K562 (cell line): ENCODE measurements around the gene OR4C11. TPM values are rescaled to one million over a fixed set of nuclear protein-coding genes. Genes with fewer than 3 reads are reported as not detected.

ENCODE experiments used
- ATAC-seq: fragments of 200-7000 bp; cut with Tn5 transposase; 3 replicates; pipeline ENCODE4 v1.9.1; 2020; ENCODE audit warnings: moderate library complexity
- BruUV-seq: library from RNA; stranded (reverse); fragments of 400-500 nt; replicated peaks from 2 replicates; lab custom pipeline; 2021; lab: Mats Ljungman, UMichigan
- CTCF ChIA-PET: fragments of 300-600 bp; formaldehyde crosslinking; extraction: SDS; loops from one replicate; lab custom pipeline; 2021; ENCODE audit warnings: low intra/inter-chr PET ratio; lab: Yijun Ruan, JAX
- POLR2A ChIA-PET: fragments of 300-600, 350-650 bp; sonication (Branson Sonifier 250); formaldehyde crosslinking; extraction: SDS; loops from one replicate; lab custom pipeline; 2021; ENCODE audit warnings: antibody characterized with exemption, inconsistent platforms; lab: Yijun Ruan, JAX
- DNase-seq, 4 experiments: peaks; one replicate each; pipeline versions ENCODE4 v3.0.0 to v3.0.0-alpha.2; 2011 to 2018; ENCODE audit warnings: low spot score in 3 of 4, mixed read lengths in 3 of 4; ENCODE audit errors: extremely low read depth in 1 of 4
- FAIRE-seq: peaks from 2 replicates; lab custom pipeline; 2011; peaks lifted over from hg19 to GRCh38; lab: Jason Lieb, UNC
- H2AFZ ChIP-seq: 2 replicates; pipeline ENCODE4 v1.6.0; 2011; ENCODE audit warnings: low read depth, low read length, control low read depth, inconsistent platforms
- H3K27ac ChIP-seq: fragments of 200-600 bp; 3 replicates; pipeline ENCODE4 v1.8.0; 2011; ENCODE audit warnings: low read depth, mild to moderate bottlenecking, control low read depth, inconsistent platforms, low read length, moderate library complexity, mixed read lengths; ENCODE audit errors: extremely low read depth
- H3K27me3 ChIP-seq, 2 experiments: fragments of 300-600 bp in 1 of 2; 2 replicates in 1 of 2; 3 replicates in 1 of 2; pipeline versions ENCODE4 v1.6.0 to v1.8.0; 2011; ENCODE audit warnings: inconsistent platforms in 2 of 2, low read length in 2 of 2, mild to moderate bottlenecking in 1 of 2, mixed read lengths in 1 of 2, moderate library complexity in 1 of 2; ENCODE audit not compliant: control insufficient read depth in 2 of 2, insufficient read depth in 2 of 2
- H3K36me3 ChIP-seq: fragments of 300-600 bp; 3 replicates; pipeline ENCODE4 v1.8.0; 2011; ENCODE audit warnings: mild to moderate bottlenecking, low read length, inconsistent platforms; ENCODE audit not compliant: control insufficient read depth, insufficient read depth
- H3K4me1 ChIP-seq, 2 experiments: fragments of 200-600 bp in 1 of 2; replicated peaks in 1 of 2; 2 replicates in 1 of 2; 3 replicates in 1 of 2; pipeline versions ENCODE4 v1.5.1 to v1.8.0; 2011; ENCODE audit warnings: inconsistent platforms in 2 of 2, low read length in 2 of 2, mild to moderate bottlenecking in 1 of 2, mixed read lengths in 1 of 2, moderate library complexity in 1 of 2; ENCODE audit not compliant: control insufficient read depth in 2 of 2, insufficient read depth in 2 of 2
- H3K4me2 ChIP-seq: 2 replicates; pipeline ENCODE4 v1.6.1; 2011; ENCODE audit warnings: low read length, control low read depth, inconsistent platforms, mixed read lengths; ENCODE audit not compliant: insufficient read depth
- H3K4me3 ChIP-seq: fragments of 200-600 bp; sonication (generic), shearing (Covaris generic); 2 replicates; pipeline ENCODE4 v1.5.1; 2016; ENCODE audit warnings: control low read depth, inconsistent platforms
- H3K79me2 ChIP-seq: fragments of 200-600 bp; 3 replicates; pipeline ENCODE4 v1.8.0; 2011; ENCODE audit warnings: low read length, inconsistent platforms; ENCODE audit not compliant: control insufficient read depth, insufficient read depth
- H3K9ac ChIP-seq, 2 experiments: 2 replicates each; pipeline versions ENCODE4 v1.6.0 to v1.6.1; 2011; ENCODE audit warnings: low read depth in 2 of 2, low read length in 2 of 2, control low read depth in 1 of 2, inconsistent platforms in 1 of 2, mild to moderate bottlenecking in 1 of 2, mixed read lengths in 1 of 2; ENCODE audit not compliant: insufficient read depth in 1 of 2
- H3K9me1 ChIP-seq: one replicate; pipeline ENCODE4 v1.6.0; 2011; ENCODE audit warnings: inconsistent platforms, mild to moderate bottlenecking, low read length, moderate library complexity; ENCODE audit not compliant: control insufficient read depth, insufficient read depth
- H3K9me3 ChIP-seq: replicated peaks from 2 replicates; pipeline ENCODE4 v1.5.1; 2011; ENCODE audit warnings: low read depth, low read length, inconsistent platforms; ENCODE audit not compliant: control insufficient read depth, insufficient read depth
- H4K20me1 ChIP-seq: replicated peaks from 2 replicates; pipeline ENCODE4 v1.6.1; 2011; ENCODE audit warnings: low read length, inconsistent platforms, mixed read lengths; ENCODE audit not compliant: control insufficient read depth, insufficient read depth
- CREBBP ChIP-seq: IDR thresholded peaks from one replicate; pipeline ENCODE4 v1.6.1; 2012; ENCODE audit warnings: low read depth, mild to moderate bottlenecking, control low read depth, inconsistent platforms, low read length
- FOXP1 ChIP-seq: sonication (generic); formaldehyde crosslinking; IDR thresholded peaks from 2 replicates; pipeline ENCODE4 v1.8.0; 2022; ENCODE audit warnings: mild to moderate bottlenecking, missing genetic modification reagents
- MBD1 ChIP-seq: fragments of 250-450 bp; sonication (Bioruptor Pico); IDR thresholded peaks from 2 replicates; pipeline ENCODE4 v1.8.0; 2022; ENCODE audit warnings: inconsistent platforms
- NR2F6 ChIP-seq: fragments of 450-650 bp; formaldehyde crosslinking; IDR thresholded peaks from 2 replicates; pipeline ENCODE4 v1.4.0; 2020; ENCODE audit warnings: mild to moderate bottlenecking
- in situ Hi-C: fragments of 300-500 bp; cut with MboI; formaldehyde crosslinking; loops from 4 replicates; pipeline ENCODE4 v1.15.0; 2018; ENCODE audit warnings: inconsistent platforms, mixed read lengths
- intact Hi-C: fragments of 100-400 bp; cut with micrococcal nuclease; formaldehyde crosslinking; loops from 2 replicates; pipeline ENCODE4 v1.14.2; 2022
- polyA plus RNA-seq, 8 experiments: library from polyadenylated mRNA; depleted of rRNA in 4 of 8; stranded (reverse) in 5 of 8; unstranded in 3 of 8; fragments of >200 nt; fragmentation: Nextera tagmentation in 2 of 8; fragmentation: Illumina TruSeq in 1 of 8; extraction: Ambion mirVana in 2 of 8; extraction: Trizol in 1 of 8; gene quantifications; 2 replicates each; pipeline versions ENCODE4 v1.2.1 to v1.2.3, GENCODE V29; 2011 to 2014; ENCODE audit warnings: inconsistent platforms in 1 of 8, missing spikeins in 1 of 8
- total RNA-seq, 7 experiments: library from RNA; depleted of rRNA in 6 of 7; stranded (reverse); fragments of >200 nt in 6 of 7; fragmentation: Illumina TruSeq in 2 of 7; extraction: Trizol in 2 of 7; gene quantifications; 2 replicates each; pipeline versions ENCODE4 v1.2.1 to v1.2.3, GENCODE V29; 2011 to 2021; ENCODE audit warnings: low replicate concordance in 1 of 7

The OR4C11 gene
- total and polyA plus RNA-seq, 9 of the 15 experiments (the other 6 are each of a cell fraction or from before 2014, with no cell fraction given) = not detected

- ATAC-seq (no peak), FAIRE-seq (no peak), DNase-seq (no peak)
- Histone ChIP-seq H3K4me3 (no peak within 1 kb of the TSS), H3K36me3 (no peaks in the 10 kb centered on the region), H3K79me2 (no peaks in the 10 kb centered on the region), H3K9me1 (no peaks in the 10 kb centered on the region), H3K4me1 (no peaks in the 10 kb centered on the region), H3K27me3 (no peaks in the 10 kb centered on the region), H3K27ac (no peak within 1 kb of the TSS), H2AFZ (no peak within 1 kb of the TSS), H3K4me2 (no peak within 1 kb of the TSS), H3K9ac (no peak within 1 kb of the TSS), H4K20me1 (no peaks in the 10 kb centered on the region), H3K9me3 (peaks cover 3% of the 10 kb centered on the region; the same call in 1 of the 2 replicates)
- in situ Hi-C loops (no loop called here), intact Hi-C loops (no loop called here)
- ChIA-PET POLR2A (no interaction called here), CTCF (no interaction called here)
- TF ChIP-seq CREBBP = no peak
- no peak for TF ChIP-seq NR2F6 (CRISPR knock-in tag)
- no peak for TF ChIP-seq FOXP1 (CRISPR knock-in tag)
- TF ChIP-seq MBD1 (CRISPR knock-in tag) = no peak
- BruUV-seq = no TSS peak
Measured at GRCh38 chr11:55554169-55554568, 53.3 kb downstream of the OR4C11 start, which contains the start of gene OR4C15. Gene OR4C15, plus strand, starts transcription at chr11:55554469. Its CDS starts 0 bp downstream, at chr11:55554469.

Other genes with a start within 250 kb of the OR4C11 start
Only the 7 nearest of the 12 such genes appear.
- not detected in 2 replicates for gene OR4C15, start 53.2 kb downstream of the OR4C11 start, total RNA-seq (2014; rRNA removed)
- not detected in 2 replicates for gene OR4C15, start 53.2 kb downstream of the OR4C11 start, total RNA-seq (2014; rRNA removed; fragmentation: Illumina TruSeq; extraction: Trizol)
- gene OR4C15, start 53.2 kb downstream of the OR4C11 start, total RNA-seq (2015; rRNA removed; fragmentation: Illumina TruSeq; extraction: Trizol) = not detected in 2 replicates
- not detected in 2 replicates for gene OR4C15, start 53.2 kb downstream of the OR4C11 start, total RNA-seq (2021)
- not detected in 2 replicates for gene OR4C15, start 53.2 kb downstream of the OR4C11 start, polyA plus RNA-seq (2011; rRNA removed)
- not detected in 2 replicates for gene OR4C15, start 53.2 kb downstream of the OR4C11 start, polyA plus RNA-seq (2014; fragmentation: Illumina TruSeq; extraction: Trizol)
- not detected for gene OR4C15, start 53.2 kb downstream of the OR4C11 start, polyA plus RNA-seq (2014; fragmentation: Nextera tagmentation; extraction: Ambion mirVana)
- gene OR4C15, start 53.2 kb downstream of the OR4C11 start, polyA plus RNA-seq (2014; rRNA removed) = not detected in 2 replicates
- gene OR4C16, start 35.5 kb downstream of the OR4C11 start, total RNA-seq (2014; rRNA removed) = not detected in 2 replicates
- not detected in 2 replicates for gene OR4C16, start 35.5 kb downstream of the OR4C11 start, total RNA-seq (2014; rRNA removed; fragmentation: Illumina TruSeq; extraction: Trizol)
- gene OR4C16, start 35.5 kb downstream of the OR4C11 start, total RNA-seq (2015; rRNA removed; fragmentation: Illumina TruSeq; extraction: Trizol) = not detected in 2 replicates
- gene OR4C16, start 35.5 kb downstream of the OR4C11 start, total RNA-seq (2021) = not detected in 2 replicates
- not detected in 2 replicates for gene OR4C16, start 35.5 kb downstream of the OR4C11 start, polyA plus RNA-seq (2011; rRNA removed)
- gene OR4C16, start 35.5 kb downstream of the OR4C11 start, polyA plus RNA-seq (2014; fragmentation: Illumina TruSeq; extraction: Trizol) = not detected in 2 replicates
- gene OR4C16, start 35.5 kb downstream of the OR4C11 start, polyA plus RNA-seq (2014; fragmentation: Nextera tagmentation; extraction: Ambion mirVana) = not detected
- not detected in 2 replicates for gene OR4C16, start 35.5 kb downstream of the OR4C11 start, polyA plus RNA-seq (2014; rRNA removed)
- not detected in 2 replicates for gene OR4P4, start 27.5 kb upstream of the OR4C11 start, total RNA-seq (2014; rRNA removed)
- not detected in 2 replicates for gene OR4P4, start 27.5 kb upstream of the OR4C11 start, total RNA-seq (2014; rRNA removed; fragmentation: Illumina TruSeq; extraction: Trizol)
- gene OR4P4, start 27.5 kb upstream of the OR4C11 start, total RNA-seq (2015; rRNA removed; fragmentation: Illumina TruSeq; extraction: Trizol) = not detected in 2 replicates
- not detected in 2 replicates for gene OR4P4, start 27.5 kb upstream of the OR4C11 start, total RNA-seq (2021)
- not detected in 2 replicates for gene OR4P4, start 27.5 kb upstream of the OR4C11 start, polyA plus RNA-seq (2011; rRNA removed)
- not detected in 2 replicates for gene OR4P4, start 27.5 kb upstream of the OR4C11 start, polyA plus RNA-seq (2014; fragmentation: Illumina TruSeq; extraction: Trizol)
- not detected for gene OR4P4, start 27.5 kb upstream of the OR4C11 start, polyA plus RNA-seq (2014; fragmentation: Nextera tagmentation; extraction: Ambion mirVana)
- not detected in 2 replicates for gene OR4P4, start 27.5 kb upstream of the OR4C11 start, polyA plus RNA-seq (2014; rRNA removed)
- not detected in 2 replicates for gene OR4S2, start 40.7 kb upstream of the OR4C11 start, total RNA-seq (2014; rRNA removed)
- gene OR4S2, start 40.7 kb upstream of the OR4C11 start, total RNA-seq (2014; rRNA removed; fragmentation: Illumina TruSeq; extraction: Trizol) = not detected in 2 replicates
- not detected in 2 replicates for gene OR4S2, start 40.7 kb upstream of the OR4C11 start, total RNA-seq (2015; rRNA removed; fragmentation: Illumina TruSeq; extraction: Trizol)
- not detected in 2 replicates for gene OR4S2, start 40.7 kb upstream of the OR4C11 start, total RNA-seq (2021)
- not detected in 2 replicates for gene OR4S2, start 40.7 kb upstream of the OR4C11 start, polyA plus RNA-seq (2011; rRNA removed)
- not detected in 2 replicates for gene OR4S2, start 40.7 kb upstream of the OR4C11 start, polyA plus RNA-seq (2014; fragmentation: Illumina TruSeq; extraction: Trizol)
- not detected for gene OR4S2, start 40.7 kb upstream of the OR4C11 start, polyA plus RNA-seq (2014; fragmentation: Nextera tagmentation; extraction: Ambion mirVana)
- gene OR4S2, start 40.7 kb upstream of the OR4C11 start, polyA plus RNA-seq (2014; rRNA removed) = not detected in 2 replicates
- not detected in 2 replicates for gene OR4C6, start 54.6 kb upstream of the OR4C11 start, total RNA-seq (2014; rRNA removed)
- gene OR4C6, start 54.6 kb upstream of the OR4C11 start, total RNA-seq (2014; rRNA removed; fragmentation: Illumina TruSeq; extraction: Trizol) = not detected in 2 replicates
- gene OR4C6, start 54.6 kb upstream of the OR4C11 start, total RNA-seq (2015; rRNA removed; fragmentation: Illumina TruSeq; extraction: Trizol) = not detected in 2 replicates
- not detected in 2 replicates for gene OR4C6, start 54.6 kb upstream of the OR4C11 start, total RNA-seq (2021)
- not detected in 2 replicates for gene OR4C6, start 54.6 kb upstream of the OR4C11 start, polyA plus RNA-seq (2011; rRNA removed)
- not detected in 2 replicates for gene OR4C6, start 54.6 kb upstream of the OR4C11 start, polyA plus RNA-seq (2014; fragmentation: Illumina TruSeq; extraction: Trizol)
- not detected for gene OR4C6, start 54.6 kb upstream of the OR4C11 start, polyA plus RNA-seq (2014; fragmentation: Nextera tagmentation; extraction: Ambion mirVana)
- gene OR4C6, start 54.6 kb upstream of the OR4C11 start, polyA plus RNA-seq (2014; rRNA removed) = not detected in 2 replicates
- not detected in 2 replicates for gene OR5D13, start 165.8 kb upstream of the OR4C11 start, total RNA-seq (2014; rRNA removed)
- not detected in 2 replicates for gene OR5D13, start 165.8 kb upstream of the OR4C11 start, total RNA-seq (2014; rRNA removed; fragmentation: Illumina TruSeq; extraction: Trizol)
- gene OR5D13, start 165.8 kb upstream of the OR4C11 start, total RNA-seq (2015; rRNA removed; fragmentation: Illumina TruSeq; extraction: Trizol) = not detected in 2 replicates
- gene OR5D13, start 165.8 kb upstream of the OR4C11 start, total RNA-seq (2021) = not detected in 2 replicates
- gene OR5D13, start 165.8 kb upstream of the OR4C11 start, polyA plus RNA-seq (2011; rRNA removed) = not detected in 2 replicates
- not detected in 2 replicates for gene OR5D13, start 165.8 kb upstream of the OR4C11 start, polyA plus RNA-seq (2014; fragmentation: Illumina TruSeq; extraction: Trizol)
- not detected for gene OR5D13, start 165.8 kb upstream of the OR4C11 start, polyA plus RNA-seq (2014; fragmentation: Nextera tagmentation; extraction: Ambion mirVana)
- not detected in 2 replicates for gene OR5D13, start 165.8 kb upstream of the OR4C11 start, polyA plus RNA-seq (2014; rRNA removed)
- gene OR5D14, start 187.9 kb upstream of the OR4C11 start, total RNA-seq (2014; rRNA removed) = not detected in 2 replicates
- gene OR5D14, start 187.9 kb upstream of the OR4C11 start, total RNA-seq (2014; rRNA removed; fragmentation: Illumina TruSeq; extraction: Trizol) = not detected in 2 replicates
- not detected in 2 replicates for gene OR5D14, start 187.9 kb upstream of the OR4C11 start, total RNA-seq (2015; rRNA removed; fragmentation: Illumina TruSeq; extraction: Trizol)
- gene OR5D14, start 187.9 kb upstream of the OR4C11 start, total RNA-seq (2021) = not detected in 2 replicates
- not detected in 2 replicates for gene OR5D14, start 187.9 kb upstream of the OR4C11 start, polyA plus RNA-seq (2011; rRNA removed)
- not detected in 2 replicates for gene OR5D14, start 187.9 kb upstream of the OR4C11 start, polyA plus RNA-seq (2014; fragmentation: Illumina TruSeq; extraction: Trizol)
- not detected for gene OR5D14, start 187.9 kb upstream of the OR4C11 start, polyA plus RNA-seq (2014; fragmentation: Nextera tagmentation; extraction: Ambion mirVana)
- gene OR5D14, start 187.9 kb upstream of the OR4C11 start, polyA plus RNA-seq (2014; rRNA removed) = not detected in 2 replicates